NT2/D1 (cell line): ENCODE data around the gene RAB8B.
"Not testable (repeated sequence)": the region's sequence is repeated elsewhere in the genome, so short reads cannot be mapped to it uniquely, and the experiment has no call there.

Experiments used
- DNase-seq: peaks from one replicate; pipeline ENCODE4 v3.0.0-alpha.2; 2011; ENCODE audit warnings: low read depth, low spot score
- H3K27me3 ChIP-seq: 2 replicates; pipeline ENCODE4 v1.6.0; 2011; ENCODE audit warnings: mild to moderate bottlenecking; ENCODE audit not compliant: insufficient read length, insufficient read depth
- H3K36me3 ChIP-seq: 2 replicates; pipeline ENCODE4 v1.6.1; 2011; ENCODE audit warnings: mild to moderate bottlenecking, low read length, mixed read lengths; ENCODE audit not compliant: insufficient read depth, insufficient read length
- H3K4me1 ChIP-seq: 2 replicates; pipeline ENCODE4 v1.5.1; 2011; ENCODE audit not compliant: insufficient read depth, insufficient read length
- H3K4me3 ChIP-seq: 2 replicates; pipeline ENCODE4 v1.5.1; 2011; ENCODE audit warnings: low read depth; ENCODE audit not compliant: insufficient read length
- H3K9ac ChIP-seq: 2 replicates; pipeline ENCODE4 v1.6.0; 2011; ENCODE audit warnings: low read depth; ENCODE audit not compliant: insufficient read length
- H3K9me3 ChIP-seq: 2 replicates; pipeline ENCODE4 v1.5.1; 2011; ENCODE audit warnings: mild to moderate bottlenecking, low read length; ENCODE audit not compliant: insufficient read depth
- SUZ12 ChIP-seq: IDR thresholded peaks from 2 replicates; pipeline ENCODE4 v1.6.1; 2011; ENCODE audit not compliant: insufficient read length, insufficient read depth; ENCODE audit errors: extremely low read depth
- YY1 ChIP-seq: IDR thresholded peaks from 2 replicates; pipeline ENCODE4 v1.6.1; 2011; ENCODE audit not compliant: insufficient read length, insufficient read depth
- ZNF274 ChIP-seq: IDR thresholded peaks from 2 replicates; pipeline ENCODE4 v1.6.1; 2011; ENCODE audit warnings: mild to moderate bottlenecking, low read depth, low read length

RAB8B gene

GRCh38 chr15:63233667-63234423 is 44.4 kb downstream of the RAB8B start:
- H3K36me3 ChIP-seq, result no peaks in the 10 kb centered on the region
- no peaks in the 10 kb centered on the region for H3K27me3 ChIP-seq
- no peak for DNase-seq
- H3K9me3 ChIP-seq, result no peaks in the 10 kb centered on the region
- TF ChIP-seq SUZ12, result no peak
- no peak for TF ChIP-seq ZNF274
- no peak for TF ChIP-seq YY1
- no peaks in the 10 kb centered on the region for H3K4me1 ChIP-seq
- no peak overlapping the region for H3K4me3 ChIP-seq
- H3K9ac ChIP-seq, result no peak overlapping the region

GRCh38 chr15:63234451-63234870 is 45.1 kb downstream of the RAB8B start:
- no peaks in the 10 kb centered on the region for H3K36me3 ChIP-seq
- no peaks in the 10 kb centered on the region for H3K4me1 ChIP-seq
- no peak overlapping the region for H3K9ac ChIP-seq
- no peak for DNase-seq
- H3K4me3 ChIP-seq, result no peak overlapping the region
- TF ChIP-seq ZNF274 (no peak), YY1 (no peak), SUZ12 (no peak)
- no peaks in the 10 kb centered on the region for H3K27me3 ChIP-seq
- H3K9me3 ChIP-seq, result no peaks in the 10 kb centered on the region

- Histone ChIP-seq H3K27me3 (no peaks in the 10 kb centered on the region), H3K9me3 (no peaks in the 10 kb centered on the region), H3K4me3 (no peak overlapping the region), H3K9ac (no peak overlapping the region), H3K36me3 (no peaks in the 10 kb centered on the region), H3K4me1 (no peaks in the 10 kb centered on the region)
- DNase-seq, result no peak
- TF ChIP-seq ZNF274 (no peak), YY1 (no peak), SUZ12 (no peak)
These were observed 46.9 kb downstream of the RAB8B start for GRCh38 chr15:63236272-63236671.

- not testable (repeated sequence) for H3K4me1 ChIP-seq, H3K27me3 ChIP-seq, H3K36me3 ChIP-seq, H3K9ac ChIP-seq, H3K9me3 ChIP-seq, H3K4me3 ChIP-seq, DNase-seq
These were observed 47.7 kb downstream of the RAB8B start for GRCh38 chr15:63237086-63237485.

GRCh38 chr15:63238171-63238570 is 48.8 kb downstream of the RAB8B start:
- TF ChIP-seq SUZ12 (no peak), YY1 (no peak), ZNF274 (no peak)
- H3K36me3 ChIP-seq, result no peaks in the 10 kb centered on the region

GRCh38 chr15:63238796-63239195 is 49.4 kb downstream of the RAB8B start:
- Histone ChIP-seq H3K9ac (no peak overlapping the region), H3K27me3 (no peaks in the 10 kb centered on the region), H3K9me3 (peaks cover 6% of the 10 kb centered on the region; the same call in 1 of the 2 replicates), H3K36me3 (no peaks in the 10 kb centered on the region), H3K4me1 (no peaks in the 10 kb centered on the region), H3K4me3 (no peak overlapping the region)
- TF ChIP-seq YY1 (no peak), ZNF274 (no peak), SUZ12 (no peak)
- DNase-seq, result no peak

More at GRCh38 chr15:63238171-63238570, 48.8 kb downstream of the RAB8B start:
- Histone ChIP-seq H3K4me3 (no peak overlapping the region), H3K27me3 (no peaks in the 10 kb centered on the region), H3K9ac (no peak overlapping the region), H3K4me1 (no peaks in the 10 kb centered on the region), H3K9me3 (no peaks in the 10 kb centered on the region; the same call in 1 of the 2 replicates)
- no peak for DNase-seq

- Histone ChIP-seq H3K4me1 (no peaks in the 10 kb centered on the region), H3K36me3 (no peaks in the 10 kb centered on the region), H3K9ac (no peak overlapping the region), H3K9me3 (peaks cover 8% of the 10 kb centered on the region; the same call in 1 of the 2 replicates), H3K4me3 (no peak overlapping the region), H3K27me3 (no peaks in the 10 kb centered on the region)
- TF ChIP-seq SUZ12, result no peak
- TF ChIP-seq YY1, result no peak
- TF ChIP-seq ZNF274, result no peak
- DNase-seq, result no peak
These were observed 50.7 kb downstream of the RAB8B start for GRCh38 chr15:63240109-63240508.
